ENCODE results near the gene IL9.
"Not testable (repeated sequence)": the region's sequence is repeated elsewhere in the genome, so short reads cannot be mapped to it uniquely, and the experiment has no call there.

GRCh38 chr5:135859186-135859585, 36.5 kb downstream of the IL9 start:
- not testable (repeated sequence) for TF ChIP-seq CTCF (IDR thresholded peaks at IDR 0.05; ENCODE audit: poor library complexity); EZH2 (IDR thresholded peaks at IDR 0.05; ENCODE audit: borderline replicate concordance)

Measured in hepatocyte (in vitro differentiated cells).